ENCODE data around the gene COLEC11. TPM values are rescaled to one million over a fixed set of nuclear protein-coding genes. Genes with fewer than 3 reads are reported as not detected.
"Not testable (repeated sequence)": the region's sequence is repeated elsewhere in the genome, so short reads cannot be mapped to it uniquely, and the experiment has no call there.

The COLEC11 gene
- total and polyA plus RNA-seq, 8 donors = 2.0 to 9.9 (median 3.3) TPM; not detected in 3

- intact Hi-C loops (cut with DNase I; ENCODE audit: low total_unique reads) = no loop called here
- H3K36me3 ChIP-seq = no peaks in the 10 kb centered on the region
- H3K4me1 ChIP-seq = no peaks in the 10 kb centered on the region
- WGBS, 5 donors = 64 to 79% (median 73%) methylated on average over 25 to 26 of the region's 26 CpGs
- peak in 1 of 2 donors; percentile 71 for DNase-seq
- peaks cover 0 to 6% (median 0%) of the 10 kb centered on the region in 3 donors for H3K27me3 ChIP-seq
- TF ChIP-seq CTCF (IDR thresholded peaks at IDR 0.05) = no peak
- no peak for TF ChIP-seq POLR2A (IDR thresholded peaks at IDR 0.05)
- no peak for TF ChIP-seq EP300 (IDR thresholded peaks at IDR 0.05)
- no peak for TF ChIP-seq POLR2AphosphoS5 (IDR thresholded peaks at IDR 0.05)
- H3K4me3 ChIP-seq = no peak overlapping the region
- H3K9me3 ChIP-seq = no peaks in the 10 kb centered on the region
- peak overlapping the region in 3 of 5 donors; percentile 47 to 59 (median 48) for H3K27ac ChIP-seq
These were observed 64.8 kb downstream of the COLEC11 start for GRCh38 chr2:3659447-3660432.

- H3K36me3 ChIP-seq; H3K4me1 ChIP-seq; H3K9me3 ChIP-seq; H3K27ac ChIP-seq; H3K27me3 ChIP-seq; intact Hi-C loops (cut with DNase I; ENCODE audit: low total_unique reads); H3K4me3 ChIP-seq; DNase-seq: not testable (repeated sequence)
- WGBS, 5 donors = 72 to 82% (median 74%) methylated on average over 7 of the region's 7 CpGs
These were observed 65.7 kb downstream of the COLEC11 start for GRCh38 chr2:3660640-3661039.

- Histone ChIP-seq H3K4me1 (no peaks in the 10 kb centered on the region), H3K27me3 (peaks cover 0 to 6% (median 3%) of the 10 kb centered on the region in 3 donors), H3K27ac (no peak overlapping the region), H3K9me3 (no peaks in the 10 kb centered on the region), H3K4me3 (no peak overlapping the region), H3K36me3 (no peaks in the 10 kb centered on the region)
- intact Hi-C loops (cut with DNase I; ENCODE audit: low total_unique reads) = no loop called here
- DNase-seq = no peak
- WGBS, 5 donors = 89 to 98% (median 96%) methylated on average over 3 of the region's 3 CpGs
- no peak for TF ChIP-seq EP300 (IDR thresholded peaks at IDR 0.05)
- no peak for TF ChIP-seq CTCF (IDR thresholded peaks at IDR 0.05)
- no peak for TF ChIP-seq POLR2A (IDR thresholded peaks at IDR 0.05)
- TF ChIP-seq POLR2AphosphoS5 (IDR thresholded peaks at IDR 0.05) = no peak
These were observed 66.3 kb downstream of the COLEC11 start for GRCh38 chr2:3661149-3661660.

GRCh38 chr2:3662239-3662638, 67.3 kb downstream of the COLEC11 start:
- intact Hi-C loops (cut with DNase I; ENCODE audit: low total_unique reads) = no loop called here
- peaks cover 0 to 11% (median 7%) of the 10 kb centered on the region in 3 donors for H3K27me3 ChIP-seq
- no peak for DNase-seq
- 75 to 92% (median 82%) methylated on average over 6 of the region's 6 CpGs for WGBS, 5 donors
- H3K27ac ChIP-seq = no peak overlapping the region
- no peak for TF ChIP-seq EP300 (IDR thresholded peaks at IDR 0.05)
- no peak for TF ChIP-seq POLR2AphosphoS5 (IDR thresholded peaks at IDR 0.05)
- no peak for TF ChIP-seq POLR2A (IDR thresholded peaks at IDR 0.05)
- no peak for TF ChIP-seq CTCF (IDR thresholded peaks at IDR 0.05)
- no peaks in the 10 kb centered on the region for H3K36me3 ChIP-seq
- H3K4me3 ChIP-seq = no peak overlapping the region
- H3K4me1 ChIP-seq = no peaks in the 10 kb centered on the region
- H3K9me3 ChIP-seq = no peaks in the 10 kb centered on the region
